Smooth muscle cell (in vitro differentiated cells): Measurements from ENCODE around the gene SH3RF3. TPM values are rescaled to one million over a fixed set of nuclear protein-coding genes. Genes with fewer than 3 reads are reported as not detected.

Experiments
- DNase-seq: peaks from one replicate; lab custom pipeline; 2025; ENCODE audit not compliant: unreplicated experiment; lab: John Stamatoyannopoulos, UW
- H2AFZ ChIP-seq: fragments of 200-600 bp; sonication (generic); 2 replicates; pipeline ENCODE4 v1.6.0; 2016; ENCODE audit warnings: antibody characterized with exemption, low read depth, mild to moderate bottlenecking
- H3F3A ChIP-seq: fragments of 200-600 bp; sonication (generic); 2 replicates; pipeline ENCODE4 v1.6.0; 2017; ENCODE audit warnings: antibody characterized with exemption, low read depth
- H3K27ac ChIP-seq: fragments of 200-600 bp; sonication (generic); 2 replicates; pipeline ENCODE4 v1.5.1; 2016; ENCODE audit warnings: low read depth, mild to moderate bottlenecking
- H3K27me3 ChIP-seq: fragments of 200-600 bp; sonication (generic); 2 replicates; pipeline ENCODE4 v1.6.1; 2016; ENCODE audit warnings: low read depth, mild to moderate bottlenecking
- H3K36me3 ChIP-seq: fragments of 200-600 bp; sonication (generic); 2 replicates; pipeline ENCODE4 v1.5.1; 2016; ENCODE audit warnings: low read depth
- H3K4me1 ChIP-seq: fragments of 200-600 bp; sonication (generic); 2 replicates; pipeline ENCODE4 v1.5.1; 2016; ENCODE audit warnings: low read depth
- H3K4me2 ChIP-seq: fragments of 200-600 bp; sonication (generic); 2 replicates; pipeline ENCODE4 v1.6.0; 2016; ENCODE audit warnings: mild to moderate bottlenecking
- H3K4me3 ChIP-seq: fragments of 200-600 bp; sonication (generic); 2 replicates; pipeline ENCODE4 v1.5.1; 2016; ENCODE audit warnings: mild to moderate bottlenecking
- H3K79me2 ChIP-seq: fragments of 200-600 bp; sonication (generic); 2 replicates; pipeline ENCODE4 v1.6.0; 2016; ENCODE audit warnings: low read depth, mild to moderate bottlenecking
- H3K9ac ChIP-seq: fragments of 200-600 bp; sonication (generic); 2 replicates; pipeline ENCODE4 v1.6.0; 2016; ENCODE audit warnings: low read depth
- H3K9me3 ChIP-seq: fragments of 200-600 bp; sonication (generic); replicated peaks from 2 replicates; pipeline ENCODE4 v1.5.1; 2016; ENCODE audit warnings: low read depth
- H4K20me1 ChIP-seq: fragments of 200-600 bp; sonication (generic); 2 replicates; pipeline ENCODE4 v1.6.0; 2016; ENCODE audit warnings: low read depth
- CTCF ChIP-seq: fragments of 200-600 bp; sonication (generic); IDR thresholded peaks from 2 replicates; pipeline ENCODE4 v1.5.1; 2017; ENCODE audit warnings: borderline replicate concordance, mild to moderate bottlenecking, antibody characterized with exemption; ENCODE audit not compliant: insufficient read depth, poor library complexity, severe bottlenecking
- WGBS: methylation state at CpG from one replicate; pipeline ENCODE4 v1.1.7; 2016; ENCODE audit warnings: low lambda C conversion rate; 5-methylcytosine and 5-hydroxymethylcytosine counted together
- polyA plus RNA-seq: library from polyadenylated mRNA; unstranded; fragments of >200 nt; fragmentation: Nextera tagmentation; extraction: Ambion mirVana; gene quantifications from 2 replicates; pipeline ENCODE4 v1.2.1, GENCODE V29; 2016
- total RNA-seq: library from RNA; depleted of rRNA; stranded (reverse); fragments of >200 nt; gene quantifications from 2 replicates; pipeline ENCODE4 v1.2.3, GENCODE V29; 2014

The SH3RF3 gene
- total and polyA plus RNA-seq, 2 experiments from 2014 or later: 6.6 to 11.8 TPM

- Histone ChIP-seq H3K4me1 (no peaks in the 10 kb centered on the region), H2AFZ (no peak overlapping the region), H3K79me2 (peaks cover 37% of the 10 kb centered on the region), H3K36me3 (no peaks in the 10 kb centered on the region), H3K27me3 (no peaks in the 10 kb centered on the region), H3K27ac (peak overlapping the region; percentile 78), H3K9me3 (no peaks in the 10 kb centered on the region), H3K4me2 (peak overlapping the region; percentile 69), H4K20me1 (peaks cover 82% of the 10 kb centered on the region), H3K4me3 (no peak overlapping the region), H3F3A (no peaks in the 10 kb centered on the region), H3K9ac (peak overlapping the region; percentile 54)
- 74% methylated on average over 7 of the region's 7 CpGs for WGBS
- TF ChIP-seq CTCF: no peak
- DNase-seq: no peak
Measured at GRCh38 chr2:109256921-109257320, 127.9 kb downstream of the SH3RF3 start.

GRCh38 chr2:109257653-109258052 lies 128.6 kb downstream of the SH3RF3 start:
- no peak for TF ChIP-seq CTCF
- Histone ChIP-seq H3K9me3 (no peaks in the 10 kb centered on the region), H3K9ac (peak overlapping the region; percentile 54), H3K4me2 (peak overlapping the region; percentile 69), H3K4me1 (no peaks in the 10 kb centered on the region), H3K79me2 (peaks cover 43% of the 10 kb centered on the region), H2AFZ (no peak overlapping the region), H3K4me3 (no peak overlapping the region), H4K20me1 (peaks cover 87% of the 10 kb centered on the region), H3F3A (no peaks in the 10 kb centered on the region), H3K36me3 (no peaks in the 10 kb centered on the region), H3K27me3 (no peaks in the 10 kb centered on the region), H3K27ac (peak overlapping the region; percentile 78)
- DNase-seq: no peak
- 56% methylated on average over 3 of the region's 3 CpGs for WGBS

GRCh38 chr2:109258376-109258775 lies 129.4 kb downstream of the SH3RF3 start:
- no peak overlapping the region for H3K9ac ChIP-seq
- H3K9me3 ChIP-seq: no peaks in the 10 kb centered on the region
- H3K27me3 ChIP-seq: no peaks in the 10 kb centered on the region
- WGBS: 85% methylated on average over 9 of the region's 9 CpGs
- no peak for TF ChIP-seq CTCF
- H2AFZ ChIP-seq: no peak overlapping the region
- H3K4me3 ChIP-seq: no peak overlapping the region
- H4K20me1 ChIP-seq: peaks cover 85% of the 10 kb centered on the region
- H3K4me1 ChIP-seq: no peaks in the 10 kb centered on the region
- DNase-seq: no peak
- no peaks in the 10 kb centered on the region for H3F3A ChIP-seq
- peaks cover 39% of the 10 kb centered on the region for H3K79me2 ChIP-seq
- no peak overlapping the region for H3K4me2 ChIP-seq
- no peaks in the 10 kb centered on the region for H3K36me3 ChIP-seq
- H3K27ac ChIP-seq: peak overlapping the region; percentile 78

- Histone ChIP-seq H3K9ac (no peak overlapping the region), H3K27me3 (no peaks in the 10 kb centered on the region), H3K4me2 (no peak overlapping the region), H3K79me2 (peaks cover 38% of the 10 kb centered on the region), H3K36me3 (no peaks in the 10 kb centered on the region), H3K4me1 (no peaks in the 10 kb centered on the region), H3F3A (no peaks in the 10 kb centered on the region), H2AFZ (no peak overlapping the region), H3K27ac (no peak overlapping the region), H4K20me1 (peaks cover 84% of the 10 kb centered on the region), H3K4me3 (no peak overlapping the region), H3K9me3 (no peaks in the 10 kb centered on the region)
- 90% methylated on average over 11 of the region's 11 CpGs for WGBS
- TF ChIP-seq CTCF: no peak
- DNase-seq: no peak
Measured at GRCh38 chr2:109258905-109259540, 130.0 kb downstream of the SH3RF3 start.
